H9 (cell line): ENCODE results near the gene C1QB. TPM values are rescaled to one million over a fixed set of nuclear protein-coding genes. Genes with fewer than 3 reads are reported as not detected.

Source experiments
- DNase-seq: peaks from one replicate; pipeline ENCODE4 v3.0.0-alpha.2; 2017
- H2AFZ ChIP-seq: one replicate; pipeline ENCODE4 v1.6.1; 2013; ENCODE audit warnings: mild to moderate bottlenecking, low read length, control low read depth, moderate library complexity
- H2AK5ac ChIP-seq: 2 replicates; pipeline ENCODE4 v1.6.1; 2013; ENCODE audit warnings: low read length, control low read depth, mixed read lengths; ENCODE audit not compliant: insufficient read length
- H2BK120ac ChIP-seq: one replicate; pipeline ENCODE4 v1.6.1; 2013; ENCODE audit warnings: low read depth, mild to moderate bottlenecking, low read length, control low read depth, inconsistent platforms; ENCODE audit not compliant: poor library complexity, severe bottlenecking
- H2BK12ac ChIP-seq: 2 replicates; pipeline ENCODE4 v1.6.1; 2013; ENCODE audit warnings: low read length, control low read depth, mixed read lengths, low read depth; ENCODE audit not compliant: insufficient read length
- H2BK15ac ChIP-seq: 2 replicates; pipeline ENCODE4 v1.6.1; 2013; ENCODE audit warnings: low read depth, low read length, control low read depth
- H2BK20ac ChIP-seq: one replicate; pipeline ENCODE4 v1.6.1; 2013; ENCODE audit warnings: low read depth, mild to moderate bottlenecking, low read length, control low read depth, inconsistent platforms; ENCODE audit not compliant: poor library complexity, severe bottlenecking
- H2BK5ac ChIP-seq: 2 replicates; pipeline ENCODE4 v1.6.1; 2013; ENCODE audit warnings: low read length, control low read depth, mixed read lengths; ENCODE audit not compliant: insufficient read length
- H3K14ac ChIP-seq: 2 replicates; pipeline ENCODE4 v1.6.1; 2013; ENCODE audit warnings: low read length, control low read depth; ENCODE audit not compliant: insufficient read depth
- H3K18ac ChIP-seq: 2 replicates; pipeline ENCODE4 v1.6.1; 2013; ENCODE audit warnings: low read depth, mild to moderate bottlenecking, mixed read lengths, low read length, control low read depth; ENCODE audit not compliant: insufficient read length
- H3K23ac ChIP-seq: 2 replicates; pipeline ENCODE4 v1.6.1; 2013; ENCODE audit warnings: low read length, control low read depth, mixed read lengths, low read depth; ENCODE audit not compliant: insufficient read length
- H3K23me2 ChIP-seq: 2 replicates; pipeline ENCODE4 v1.6.1; 2013; ENCODE audit warnings: low read depth, mild to moderate bottlenecking, mixed read lengths, low read length, control low read depth; ENCODE audit not compliant: insufficient read length, poor library complexity, severe bottlenecking
- H3K27ac ChIP-seq: 2 replicates; pipeline ENCODE4 v1.5.1; 2013; ENCODE audit warnings: low read length, control low read depth, mixed read lengths, low read depth; ENCODE audit not compliant: insufficient read length
- H3K27me3 ChIP-seq: 2 replicates; pipeline ENCODE4 v1.6.1; 2013; ENCODE audit warnings: low read length, control low read depth, inconsistent platforms; ENCODE audit not compliant: insufficient read depth
- H3K4ac ChIP-seq: 2 replicates; pipeline ENCODE4 v1.6.1; 2013; ENCODE audit warnings: low read depth, mild to moderate bottlenecking, control low read depth, inconsistent platforms, low read length, moderate library complexity
- H3K4me1 ChIP-seq: 2 replicates; pipeline ENCODE4 v1.6.1; 2013; ENCODE audit warnings: low read length, control low read depth, inconsistent platforms; ENCODE audit not compliant: insufficient read depth
- H3K4me2 ChIP-seq: 2 replicates; pipeline ENCODE4 v1.6.1; 2013; ENCODE audit warnings: low read length, control low read depth, mixed read lengths; ENCODE audit not compliant: insufficient read length, insufficient read depth
- H3K56ac ChIP-seq: 2 replicates; pipeline ENCODE4 v1.6.1; 2013; ENCODE audit warnings: low read depth, mild to moderate bottlenecking, mixed read lengths, low read length, control low read depth; ENCODE audit not compliant: insufficient read length
- H3K79me1 ChIP-seq: 2 replicates; pipeline ENCODE4 v1.6.1; 2013; ENCODE audit warnings: low read depth, mild to moderate bottlenecking, moderate library complexity, low read length, control low read depth, inconsistent platforms; ENCODE audit not compliant: insufficient read depth, poor library complexity, severe bottlenecking
- H3K79me2 ChIP-seq: 2 replicates; pipeline ENCODE4 v1.6.1; 2013; ENCODE audit warnings: low read length, control low read depth, inconsistent platforms; ENCODE audit not compliant: insufficient read depth
- H3K9ac ChIP-seq: 2 replicates; pipeline ENCODE4 v1.6.1; 2013; ENCODE audit warnings: low read length, control low read depth, mixed read lengths; ENCODE audit not compliant: insufficient read length; ENCODE audit errors: extremely low read depth
- H3K9me3 ChIP-seq: one replicate; pipeline ENCODE4 v1.6.1; 2013; ENCODE audit warnings: low read depth, low read length, inconsistent platforms; ENCODE audit not compliant: control insufficient read depth
- H3T11ph ChIP-seq: one replicate; pipeline ENCODE4 v1.6.1; 2013; ENCODE audit warnings: mild to moderate bottlenecking, low read length, control low read depth, inconsistent platforms
- H4K20me1 ChIP-seq: one replicate; pipeline ENCODE4 v1.6.1; 2013; ENCODE audit not compliant: control insufficient read depth, insufficient read length, insufficient read depth
- H4K5ac ChIP-seq: 2 replicates; pipeline ENCODE4 v1.6.1; 2013; ENCODE audit warnings: low read depth, mild to moderate bottlenecking, mixed read lengths, low read length, control low read depth; ENCODE audit not compliant: insufficient read length
- H4K8ac ChIP-seq: replicated peaks from 2 replicates; pipeline ENCODE4 v1.6.1; 2013; ENCODE audit warnings: low read length, control low read depth, mixed read lengths, low read depth; ENCODE audit not compliant: insufficient read length
- H4K91ac ChIP-seq: 2 replicates; pipeline ENCODE4 v1.6.1; 2013; ENCODE audit warnings: low read depth, mild to moderate bottlenecking, moderate library complexity, mixed read lengths, low read length, control low read depth; ENCODE audit not compliant: insufficient read length
- H3K27ac Mint-ChIP-seq, 3 experiments: 2 replicates in 2 of 3; 3 replicates in 1 of 3; pipeline ENCODE4 v1.8.0; 2020 to 2021; ENCODE audit warnings: mixed read lengths in 3 of 3, mild to moderate bottlenecking in 1 of 3, moderate library complexity in 1 of 3
- H3K27me3 Mint-ChIP-seq: 2 replicates; pipeline ENCODE4 v1.8.0; 2021; ENCODE audit warnings: low read depth, mild to moderate bottlenecking, moderate library complexity, mixed read lengths
- H3K36me3 Mint-ChIP-seq, 3 experiments: 2 replicates in 2 of 3; 3 replicates in 1 of 3; pipeline ENCODE4 v1.8.0; 2020 to 2021; ENCODE audit warnings: low read depth in 3 of 3, mixed read lengths in 3 of 3; ENCODE audit not compliant: insufficient read depth in 1 of 3
- H3K4me1 Mint-ChIP-seq, 2 experiments: 2 replicates each; pipeline ENCODE4 v1.8.0; 2020; ENCODE audit warnings: mixed read lengths in 2 of 2
- H3K4me3 Mint-ChIP-seq, 2 experiments: 2 replicates in 1 of 2; 3 replicates in 1 of 2; pipeline ENCODE4 v1.8.0; 2020 to 2021; ENCODE audit warnings: mild to moderate bottlenecking in 2 of 2, mixed read lengths in 2 of 2, moderate library complexity in 1 of 2
- H3K9me3 Mint-ChIP-seq, 2 experiments: 2 replicates in 1 of 2; 3 replicates in 1 of 2; pipeline ENCODE4 v1.8.0; 2020; ENCODE audit warnings: mild to moderate bottlenecking in 2 of 2, mixed read lengths in 2 of 2, moderate library complexity in 1 of 2
- WGBS: extraction: QIAGEN DNeasy Blood & Tissue Kit; methylation state at CpG from one replicate; pipeline ENCODE4 v1.1.7; 2013; ENCODE audit warnings: missing lambda C conversion rate, low lambda C conversion rate, mixed read lengths; ENCODE audit not compliant: insufficient read length; ENCODE audit errors: extremely low coverage; 5-methylcytosine and 5-hydroxymethylcytosine counted together
- total RNA-seq: library from RNA; stranded (reverse); gene quantifications from 2 replicates; pipeline ENCODE4 v1.2.1, GENCODE V29; 2021
- TF ChIP-seq, protein P1 (sequence below): fragments of 200-600 bp; sonication (generic); conservative IDR thresholded peaks from 3 replicates; pipeline ENCODE4 v1.8.0; 2021; ENCODE audit warnings: antibody characterized with exemption, mild to moderate bottlenecking

C1QB gene
- total RNA-seq, 1 experiment from 2014 or later = not detected

DNA sequence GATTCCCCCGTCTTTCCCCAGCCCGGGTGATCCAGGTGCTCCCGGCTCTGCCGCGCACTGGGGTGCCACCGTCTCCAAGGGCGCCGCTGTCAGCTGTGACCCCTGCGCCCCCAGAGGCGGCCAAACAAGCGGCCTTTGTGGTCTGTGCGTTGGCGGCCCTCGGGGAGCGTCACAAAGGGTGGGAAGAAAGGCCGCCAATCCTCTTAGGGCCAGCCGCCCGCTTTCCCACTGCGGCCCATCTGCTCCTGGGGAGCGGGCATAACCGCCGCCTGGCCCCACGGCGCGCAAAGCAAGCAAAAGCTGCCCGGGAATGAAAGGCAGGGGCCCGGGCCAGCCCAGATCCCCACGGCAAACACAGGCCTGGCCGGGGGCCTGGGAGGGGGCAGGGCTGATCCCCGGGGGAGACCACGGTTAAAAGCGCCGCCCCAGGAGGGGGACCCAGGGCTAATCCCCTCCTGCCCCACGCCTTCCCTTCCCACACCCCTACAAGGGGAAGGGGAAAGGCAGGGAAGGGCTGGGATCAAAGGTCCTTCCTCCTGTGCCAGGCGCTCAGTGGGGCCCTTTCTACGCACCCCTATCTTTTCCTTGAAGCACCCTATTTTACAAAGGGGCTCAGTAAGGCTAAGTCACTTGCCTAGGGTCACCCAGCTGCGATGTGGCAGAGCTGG, 24.0 kb downstream of the C1QB start:
- H3K4me1 ChIP-seq = peaks cover 7% of the 10 kb centered on the region; the same call in 1 of the 2 replicates
- no peak overlapping the region for H3K56ac ChIP-seq
- no peak overlapping the region for H4K8ac ChIP-seq
- no CpG with 5 or more reads among the region's 37 CpGs for WGBS
- H3K79me2 ChIP-seq = no peaks in the 10 kb centered on the region
- no peak overlapping the region for H3K4ac ChIP-seq
- H2BK12ac ChIP-seq = no peak overlapping the region
- H3K27ac Mint-ChIP-seq = no peak overlapping the region
- no peak overlapping the region for H4K5ac ChIP-seq
- no peaks in the 10 kb centered on the region for H3K9me3 ChIP-seq
- H2BK120ac ChIP-seq = no peak overlapping the region
- H2BK5ac ChIP-seq = no peak overlapping the region
- H2BK15ac ChIP-seq = no peak overlapping the region
- no peak overlapping the region for H3K14ac ChIP-seq
- no peaks in the 10 kb centered on the region for H4K20me1 ChIP-seq
- DNase-seq = no peak
- no peaks in the 10 kb centered on the region for H3K79me1 ChIP-seq
- H3K27me3 Mint-ChIP-seq = peaks cover 3% of the 10 kb centered on the region; the same call in 1 of the 2 replicates
- H2AK5ac ChIP-seq = no peak overlapping the region
- no peak overlapping the region for H3K4me2 ChIP-seq
- H3K23me2 ChIP-seq = no peaks in the 10 kb centered on the region
- no peak overlapping the region for H2AFZ ChIP-seq
- no peak overlapping the region for H3K27ac ChIP-seq
- H3K27me3 ChIP-seq = no peaks in the 10 kb centered on the region
- peaks cover 0 to 13% of the 10 kb centered on the region in 2 experiments; a peak in 3 of 4 replicates for H3K4me1 Mint-ChIP-seq
- no peak overlapping the region for H4K91ac ChIP-seq
- no peak overlapping the region for H2BK20ac ChIP-seq
- no peak overlapping the region for H3K4me3 Mint-ChIP-seq
- no peak overlapping the region for H3K23ac ChIP-seq
- no peaks in the 10 kb centered on the region for H3K9me3 Mint-ChIP-seq
- no peaks in the 10 kb centered on the region for H3K36me3 Mint-ChIP-seq
- TF ChIP-seq, protein P1, sequence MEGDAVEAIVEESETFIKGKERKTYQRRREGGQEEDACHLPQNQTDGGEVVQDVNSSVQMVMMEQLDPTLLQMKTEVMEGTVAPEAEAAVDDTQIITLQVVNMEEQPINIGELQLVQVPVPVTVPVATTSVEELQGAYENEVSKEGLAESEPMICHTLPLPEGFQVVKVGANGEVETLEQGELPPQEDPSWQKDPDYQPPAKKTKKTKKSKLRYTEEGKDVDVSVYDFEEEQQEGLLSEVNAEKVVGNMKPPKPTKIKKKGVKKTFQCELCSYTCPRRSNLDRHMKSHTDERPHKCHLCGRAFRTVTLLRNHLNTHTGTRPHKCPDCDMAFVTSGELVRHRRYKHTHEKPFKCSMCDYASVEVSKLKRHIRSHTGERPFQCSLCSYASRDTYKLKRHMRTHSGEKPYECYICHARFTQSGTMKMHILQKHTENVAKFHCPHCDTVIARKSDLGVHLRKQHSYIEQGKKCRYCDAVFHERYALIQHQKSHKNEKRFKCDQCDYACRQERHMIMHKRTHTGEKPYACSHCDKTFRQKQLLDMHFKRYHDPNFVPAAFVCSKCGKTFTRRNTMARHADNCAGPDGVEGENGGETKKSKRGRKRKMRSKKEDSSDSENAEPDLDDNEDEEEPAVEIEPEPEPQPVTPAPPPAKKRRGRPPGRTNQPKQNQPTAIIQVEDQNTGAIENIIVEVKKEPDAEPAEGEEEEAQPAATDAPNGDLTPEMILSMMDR = no peak
- H3K18ac ChIP-seq = no peak overlapping the region
- H3K9ac ChIP-seq = no peak overlapping the region
- H3T11ph ChIP-seq = no peak overlapping the region
